IMR-90 (cell line): ENCODE results near the gene TRAPPC14. TPM values are rescaled to one million over a fixed set of nuclear protein-coding genes. Genes with fewer than 3 reads are reported as not detected.

Experiments
- ATAC-seq: fragments of 200-7000 bp; cut with Tn5 transposase; 2 replicates; pipeline ENCODE4 v1.9.1; 2020; ENCODE audit warnings: low read depth, mild to moderate bottlenecking, moderate library complexity
- BruUV-seq: library from RNA; stranded (reverse); fragments of 400-500 nt; replicated peaks from 2 replicates; lab custom pipeline; 2021; lab: Mats Ljungman, UMichigan
- CTCF ChIA-PET: fragments of 300-600 bp; formaldehyde crosslinking; extraction: SDS; loops from one replicate; lab custom pipeline; 2021; ENCODE audit warnings: antibody characterized with exemption; lab: Yijun Ruan, JAX
- POLR2A ChIA-PET: fragments of 300-600 bp; sonication (Branson Sonifier 250); formaldehyde crosslinking; loops from one replicate; lab custom pipeline; 2022; ENCODE audit warnings: antibody characterized with exemption; ENCODE audit not compliant: unreplicated experiment; lab: Charles Lee
- DNase-seq: peaks from one replicate; pipeline ENCODE4 v3.0.0; 2013
- H2AFZ ChIP-seq: replicated peaks from 2 replicates; pipeline ENCODE3; 2013; ENCODE audit warnings: low read length, mild to moderate bottlenecking; ENCODE audit not compliant: poor library complexity
- H2AK5ac ChIP-seq: 2 replicates; pipeline ENCODE4 v1.6.1; 2013; ENCODE audit warnings: low read depth, low read length, inconsistent platforms
- H2AK9ac ChIP-seq: replicated peaks from 2 replicates; pipeline ENCODE3; 2013; ENCODE audit warnings: mild to moderate bottlenecking, low read depth, low read length, moderate library complexity; ENCODE audit not compliant: poor library complexity
- H2BK120ac ChIP-seq: 2 replicates; pipeline ENCODE4 v1.6.1; 2013; ENCODE audit warnings: low read depth, low read length, inconsistent platforms
- H2BK15ac ChIP-seq: 3 replicates; pipeline ENCODE4 v1.6.1; 2013; ENCODE audit warnings: low read depth, low read length, inconsistent platforms
- H2BK20ac ChIP-seq: 2 replicates; pipeline ENCODE4 v1.6.1; 2013; ENCODE audit warnings: low read depth, mild to moderate bottlenecking, inconsistent platforms, low read length, moderate library complexity
- H2BK5ac ChIP-seq: 2 replicates; pipeline ENCODE4 v1.6.1; 2013; ENCODE audit warnings: mild to moderate bottlenecking, low read depth, low read length, inconsistent platforms; ENCODE audit not compliant: poor library complexity, severe bottlenecking
- H3K14ac ChIP-seq: replicated peaks from 2 replicates; pipeline ENCODE4 v1.6.1; 2013; ENCODE audit warnings: low read depth, low read length, inconsistent platforms
- H3K18ac ChIP-seq: 2 replicates; pipeline ENCODE4 v1.6.1; 2013; ENCODE audit warnings: low read depth, low read length, control low read depth
- H3K23ac ChIP-seq: 2 replicates; pipeline ENCODE4 v1.6.1; 2013; ENCODE audit warnings: low read depth, low read length, inconsistent platforms
- H3K27ac ChIP-seq: 2 replicates; pipeline ENCODE4 v1.5.1; 2013; ENCODE audit warnings: mild to moderate bottlenecking, control low read depth, low read length; ENCODE audit not compliant: insufficient read depth
- H3K27me3 ChIP-seq: 2 replicates; pipeline ENCODE4 v1.6.1; 2013; ENCODE audit warnings: low read length; ENCODE audit not compliant: control insufficient read depth, insufficient read depth
- H3K36me3 ChIP-seq: 2 replicates; pipeline ENCODE4 v1.6.1; 2013; ENCODE audit warnings: low read length, mixed read lengths; ENCODE audit not compliant: control insufficient read depth, insufficient read depth
- H3K4ac ChIP-seq: 2 replicates; pipeline ENCODE4 v1.6.1; 2013; ENCODE audit warnings: low read depth, low read length, inconsistent platforms
- H3K4me1 ChIP-seq: 2 replicates; pipeline ENCODE4 v1.6.1; 2013; ENCODE audit warnings: low read length, mixed read lengths; ENCODE audit not compliant: control insufficient read depth, insufficient read depth
- H3K4me2 ChIP-seq: 2 replicates; pipeline ENCODE4 v1.6.1; 2013; ENCODE audit warnings: low read depth, mild to moderate bottlenecking, control low read depth, low read length, moderate library complexity
- H3K4me3 ChIP-seq: 2 replicates; pipeline ENCODE4 v1.5.1; 2013; ENCODE audit warnings: low read depth, mild to moderate bottlenecking, control low read depth, low read length, moderate library complexity; ENCODE audit not compliant: insufficient read depth
- H3K56ac ChIP-seq: 2 replicates; pipeline ENCODE4 v1.6.1; 2013; ENCODE audit warnings: low read length, inconsistent platforms; ENCODE audit not compliant: insufficient read depth; ENCODE audit errors: extremely low read depth
- H3K79me1 ChIP-seq, 2 experiments: 2 replicates each; pipeline ENCODE4 v1.6.1; 2013; ENCODE audit warnings: low read length in 2 of 2, inconsistent platforms in 1 of 2, low read depth in 1 of 2
- H3K9ac ChIP-seq: 2 replicates; pipeline ENCODE4 v1.6.1; 2013; ENCODE audit warnings: low read depth, low read length, control low read depth
- H3K9me1 ChIP-seq: 2 replicates; pipeline ENCODE4 v1.6.1; 2013; ENCODE audit warnings: low read length, inconsistent platforms; ENCODE audit not compliant: insufficient read depth
- H3K9me3 ChIP-seq: 2 replicates; pipeline ENCODE4 v1.6.1; 2013; ENCODE audit warnings: low read length; ENCODE audit not compliant: control insufficient read depth, insufficient read depth
- H4K20me1 ChIP-seq: 2 replicates; pipeline ENCODE4 v1.6.1; 2013; ENCODE audit warnings: low read length, inconsistent platforms; ENCODE audit not compliant: insufficient read depth
- H4K5ac ChIP-seq: 2 replicates; pipeline ENCODE4 v1.6.1; 2013; ENCODE audit warnings: mild to moderate bottlenecking, low read depth, low read length, control low read depth
- H4K8ac ChIP-seq, 2 experiments: 2 replicates each; pipeline ENCODE4 v1.6.1; 2013; ENCODE audit warnings: low read depth in 2 of 2, low read length in 2 of 2, control low read depth in 1 of 2, inconsistent platforms in 1 of 2
- H4K91ac ChIP-seq: 2 replicates; pipeline ENCODE4 v1.6.1; 2013; ENCODE audit warnings: low read depth, low read length, inconsistent platforms; ENCODE audit not compliant: insufficient read depth
- BHLHE40 ChIP-seq: fragments of 150-350 bp; IDR thresholded peaks from 2 replicates; pipeline ENCODE4 v1.6.1; 2016; ENCODE audit warnings: mild to moderate bottlenecking, low read depth, low read length
- CEBPB ChIP-seq: IDR thresholded peaks from 2 replicates; pipeline ENCODE4 v1.6.1; 2012; ENCODE audit warnings: low read depth, low read length, improper control_type of control experiment
- CHD1 ChIP-seq: IDR thresholded peaks from 2 replicates; pipeline ENCODE4 v1.6.1; 2012; ENCODE audit warnings: low read depth, low read length, improper control_type of control experiment
- FOS ChIP-seq: fragments of 150-350 bp; IDR thresholded peaks from 2 replicates; pipeline ENCODE4 v1.6.1; 2016; ENCODE audit warnings: low read depth, low read length
- MAFK ChIP-seq: IDR thresholded peaks from 2 replicates; pipeline ENCODE4 v1.6.1; 2012; ENCODE audit warnings: low read depth, low read length, improper control_type of control experiment
- MAZ ChIP-seq: IDR thresholded peaks from 2 replicates; pipeline ENCODE4 v1.6.1; 2012; ENCODE audit warnings: low read depth, mild to moderate bottlenecking, low read length, improper control_type of control experiment, moderate library complexity, borderline replicate concordance
- NFE2L2 ChIP-seq: fragments of 150-350 bp; IDR thresholded peaks from 2 replicates; pipeline ENCODE4 v1.6.1; 2016; ENCODE audit warnings: low read depth, mild to moderate bottlenecking, low read length
- POLR2A ChIP-seq: IDR thresholded peaks from 2 replicates; pipeline ENCODE4 v1.6.1; 2012; ENCODE audit warnings: mild to moderate bottlenecking, low read depth, low read length
- RCOR1 ChIP-seq: IDR thresholded peaks from 2 replicates; pipeline ENCODE4 v1.6.1; 2012; ENCODE audit warnings: mild to moderate bottlenecking, low read length, improper control_type of control experiment; ENCODE audit not compliant: insufficient replicate concordance
- RFX5 ChIP-seq: IDR thresholded peaks from 2 replicates; pipeline ENCODE4 v1.8.0; 2012; ENCODE audit warnings: low read depth, mild to moderate bottlenecking, low read length, moderate library complexity
- SMC3 ChIP-seq: fragments of 150-350 bp; IDR thresholded peaks from 2 replicates; pipeline ENCODE4 v1.6.1; 2016; ENCODE audit warnings: low read depth, mild to moderate bottlenecking, antibody characterized with exemption, low read length, moderate library complexity
- USF2 ChIP-seq: fragments of 150-350 bp; IDR thresholded peaks from 2 replicates; pipeline ENCODE4 v1.6.1; 2017; ENCODE audit warnings: mild to moderate bottlenecking, antibody characterized with exemption, low read length, low read depth
- WGBS, 2 experiments: methylation state at CpG; one replicate each; pipeline versions ENCODE4 v1.1.5 to v1.1.7; 2013; ENCODE audit warnings: missing lambda C conversion rate in 2 of 2; ENCODE audit not compliant: insufficient read length in 1 of 2; ENCODE audit errors: extremely low coverage in 2 of 2; 5-methylcytosine and 5-hydroxymethylcytosine counted together
- dilution Hi-C: fragments of 300-500 bp; cut with HindIII; formaldehyde crosslinking; loops from one replicate; pipeline ENCODE4 v1.14.3; 2018; ENCODE audit warnings: low sequenced_read_pairs; ENCODE audit not compliant: unreplicated experiment
- in situ Hi-C: fragments of 300-500 bp; cut with MboI; formaldehyde crosslinking; loops from 3 replicates; pipeline ENCODE4 v1.14.3; 2019; ENCODE audit warnings: low sequenced_read_pairs, inconsistent platforms, mixed read lengths
- intact Hi-C: fragments of 100-400 bp; cut with micrococcal nuclease; formaldehyde crosslinking; loops from 2 replicates; pipeline ENCODE4 v1.10.0; 2022
- polyA plus RNA-seq, 3 experiments: library from polyadenylated mRNA; depleted of rRNA; stranded (reverse); fragments of >200 nt; gene quantifications; 2 replicates each; pipeline ENCODE4 v1.2.3, GENCODE V29; 2012; ENCODE audit warnings: low replicate concordance in 1 of 3
- total RNA-seq: library from RNA; depleted of rRNA; stranded (reverse); fragments of >200 nt; gene quantifications from 2 replicates; pipeline ENCODE4 v1.2.3, GENCODE V29; 2012
- TF ChIP-seq, protein P1 (sequence below): fragments of 150-350 bp; IDR thresholded peaks from 2 replicates; pipeline ENCODE4 v1.6.1; 2016; ENCODE audit warnings: low read depth, mild to moderate bottlenecking, low read length, moderate library complexity, borderline replicate concordance

The TRAPPC14 gene
- total and polyA plus RNA-seq, 2 of the 4 experiments (the other 2 are of a cell fraction), result 4.5 to 15.9 TPM

- no peak overlapping the region for H2AFZ ChIP-seq
- no peak overlapping the region for H3K4me2 ChIP-seq
- WGBS, 2 experiments, result 80% methylated on average over 3 of the region's 7 CpGs; no CpG with 5 or more reads in 1 of the 2 experiments
- DNase-seq (no peak), ATAC-seq (no peak)
- ChIA-PET POLR2A (no interaction called here), CTCF (no interaction called here)
- intact Hi-C loops, result no loop called here
- H3K4ac ChIP-seq, result no peak overlapping the region
- H3K9ac ChIP-seq, result no peak overlapping the region
- no peak for TF ChIP-seq RCOR1
- TF ChIP-seq BHLHE40, result no peak
- no peak for TF ChIP-seq USF2
- no peak for TF ChIP-seq CHD1
- TF ChIP-seq, protein P1, sequence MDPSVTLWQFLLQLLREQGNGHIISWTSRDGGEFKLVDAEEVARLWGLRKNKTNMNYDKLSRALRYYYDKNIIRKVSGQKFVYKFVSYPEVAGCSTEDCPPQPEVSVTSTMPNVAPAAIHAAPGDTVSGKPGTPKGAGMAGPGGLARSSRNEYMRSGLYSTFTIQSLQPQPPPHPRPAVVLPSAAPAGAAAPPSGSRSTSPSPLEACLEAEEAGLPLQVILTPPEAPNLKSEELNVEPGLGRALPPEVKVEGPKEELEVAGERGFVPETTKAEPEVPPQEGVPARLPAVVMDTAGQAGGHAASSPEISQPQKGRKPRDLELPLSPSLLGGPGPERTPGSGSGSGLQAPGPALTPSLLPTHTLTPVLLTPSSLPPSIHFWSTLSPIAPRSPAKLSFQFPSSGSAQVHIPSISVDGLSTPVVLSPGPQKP, result no peak
- no peak for TF ChIP-seq MAZ
- TF ChIP-seq FOS, result no peak
- no peak for TF ChIP-seq CEBPB
- no peak for TF ChIP-seq NFE2L2
- no peak for TF ChIP-seq RFX5
- TF ChIP-seq POLR2A, result no peak
- no peak for TF ChIP-seq SMC3
- no peak for TF ChIP-seq MAFK
- H3K4me3 ChIP-seq, result no peak overlapping the region
- H3K14ac ChIP-seq, result no peak overlapping the region
- H3K27me3 ChIP-seq, result no peaks in the 10 kb centered on the region
- dilution Hi-C loops, result no loop called here
- H3K9me3 ChIP-seq, result no peaks in the 10 kb centered on the region
- H2BK120ac ChIP-seq, result no peak overlapping the region
- no peak overlapping the region for H3K23ac ChIP-seq
- no peak overlapping the region for H3K27ac ChIP-seq
- no peak overlapping the region for H2AK5ac ChIP-seq
- BruUV-seq, result no TSS peak
- H4K91ac ChIP-seq, result no peak overlapping the region
- no peak overlapping the region for H4K8ac ChIP-seq
- H2BK15ac ChIP-seq, result no peak overlapping the region
- in situ Hi-C loops, result no loop called here
- H4K20me1 ChIP-seq, result no peaks in the 10 kb centered on the region; the same call in 1 of the 2 replicates
- H2AK9ac ChIP-seq, result no peak overlapping the region
- no peak overlapping the region for H3K56ac ChIP-seq
- H3K9me1 ChIP-seq, result peaks cover 6% of the 10 kb centered on the region
- H3K36me3 ChIP-seq, result peaks cover 32% of the 10 kb centered on the region
- H3K4me1 ChIP-seq, result 0 out of 2 replicates have a peak, but pooled peaks cover 2% of the 10 kb centered on the region
- H2BK20ac ChIP-seq, result no peak overlapping the region
- H3K18ac ChIP-seq, result no peak overlapping the region
- H4K5ac ChIP-seq, result no peak overlapping the region
- peaks cover 8 to 31% of the 10 kb centered on the region in 2 experiments for H3K79me1 ChIP-seq
- no peak overlapping the region for H2BK5ac ChIP-seq
Measured at GRCh38 chr7:100115026-100115425, 43.5 kb downstream of the TRAPPC14 start.
